Esophagus squamous epithelium (tissue), 5 donors: Measurements from ENCODE around the gene NTF4. TPM values are rescaled to one million over a fixed set of nuclear protein-coding genes. Genes with fewer than 3 reads are reported as not detected.
A peak's percentile ranks its signal among the peaks of the same experiment; 100 is the strongest.
"Not testable (repeated sequence)": the region's sequence is repeated elsewhere in the genome, so short reads cannot be mapped to it uniquely, and the experiment has no call there.

Source experiments
- DNase-seq: peaks from one replicate; lab custom pipeline; 2025; lab: John Stamatoyannopoulos, UW
- H3K27ac ChIP-seq, 4 donors: fragments of 200-600 bp; sonication (generic); one replicate each; pipeline ENCODE4 v1.5.1; 2016 to 2019; ENCODE audit warnings: mild to moderate bottlenecking in 1 of 4
- H3K27me3 ChIP-seq, 4 donors: fragments of 200-600 bp; sonication (generic); 1 replicate in 3 of 4; 2 replicates in 1 of 4; pipeline versions ENCODE4 v1.5.1 to v1.6.0; 2017 to 2021; ENCODE audit warnings: antibody characterized with exemption in 1 of 4
- H3K36me3 ChIP-seq, 3 donors: fragments of 200-600 bp; sonication (generic); one replicate each; pipeline ENCODE4 v1.5.1; 2016 to 2019
- H3K4me1 ChIP-seq, 3 donors: fragments of 200-600 bp; sonication (generic); one replicate each; pipeline ENCODE4 v1.5.1; 2017 to 2019
- H3K4me3 ChIP-seq, 4 donors: fragments of 200-600 bp; sonication (generic); 1 replicate in 3 of 4; 2 replicates in 1 of 4; pipeline ENCODE4 v1.5.1; 2016 to 2019; ENCODE audit warnings: mild to moderate bottlenecking in 2 of 4, moderate library complexity in 1 of 4
- H3K9me3 ChIP-seq, 3 donors: fragments of 200-600 bp; sonication (generic); one replicate each; pipeline ENCODE4 v1.5.1; 2016 to 2019
- POLR2A ChIP-seq, 4 donors: fragments of 450-650 bp; IDR thresholded peaks; one replicate each; pipeline ENCODE4 v1.6.1; 2017; ENCODE audit warnings: antibody characterized with exemption in 4 of 4, mild to moderate bottlenecking in 4 of 4, moderate library complexity in 3 of 4
- WGBS, 2 donors: methylation state at CpG; one replicate each; pipeline ENCODE4 v1.1.5; 2018; 5-methylcytosine and 5-hydroxymethylcytosine counted together
- intact Hi-C: fragments of 100-400 bp; cut with DNase I; formaldehyde crosslinking; loops from one replicate; pipeline ENCODE4 v1.15.0; 2022
- total RNA-seq, 4 donors: library from RNA; depleted of rRNA; stranded (reverse); fragments of >200 nt; gene quantifications; one replicate each; pipeline ENCODE4 v1.1.0, GENCODE V29; 2016
- TF ChIP-seq, protein P1 (sequence below), 6 experiments: fragments of 450-650 bp in 4 of 6; fragments of 200-600 bp in 2 of 6; sonication (generic) in 2 of 6; IDR thresholded peaks; one replicate each; pipeline ENCODE4 v1.5.1; 2016 to 2019; ENCODE audit warnings: antibody characterized with exemption in 6 of 6, mild to moderate bottlenecking in 4 of 6, moderate library complexity in 4 of 6
- donor health status: DM: yes; HTN: yes; CAD: no.

NTF4 gene
- total RNA-seq, 4 donors from 2014 or later = 1.2 to 5.3 (median 2.0) TPM

DNA sequence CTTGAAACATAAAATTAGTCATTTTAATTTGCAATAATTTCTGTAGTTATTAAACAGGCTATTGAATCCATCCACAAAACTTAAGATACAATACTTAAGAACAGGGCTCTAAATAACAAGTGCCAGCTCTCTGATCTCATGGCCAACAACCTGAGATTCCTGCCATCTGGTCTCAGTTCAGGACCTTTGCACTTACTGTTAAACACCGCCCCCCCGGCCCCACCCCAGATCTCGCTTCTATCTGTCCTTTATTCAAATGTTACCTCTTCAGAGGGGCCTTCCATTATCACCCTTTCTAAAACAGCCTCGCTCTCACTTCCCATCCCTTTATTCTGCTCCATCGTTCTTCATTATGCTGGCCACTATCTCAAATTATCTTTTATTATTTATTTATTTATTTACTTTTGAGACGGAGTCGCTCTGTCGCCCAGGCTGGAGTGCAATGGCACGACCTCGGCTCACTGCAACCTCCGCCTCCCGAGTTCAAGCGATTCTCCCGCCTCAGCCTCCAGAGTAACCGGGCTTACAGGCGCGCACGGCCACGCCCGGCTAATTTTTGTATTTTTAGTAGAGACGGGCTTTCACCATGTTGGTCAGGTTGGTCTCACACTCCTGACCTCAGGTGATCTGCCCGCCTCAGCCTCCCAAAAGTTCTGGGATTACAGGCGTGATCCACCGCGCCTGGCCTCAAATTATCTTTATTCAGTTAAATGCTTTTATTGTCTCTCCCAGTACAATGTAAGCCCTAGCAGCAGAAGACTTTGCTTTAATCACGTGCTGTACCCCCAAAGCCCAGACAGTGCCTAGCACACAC, 19.8 kb upstream of the NTF4 start:
- no peaks in the 10 kb centered on the region for H3K9me3 ChIP-seq
- H3K27ac ChIP-seq = peak overlapping the region; percentile 89 to 95 (median 94)
- WGBS, 2 donors = 57 to 58% methylated on average over 22 to 26 of the region's 26 CpGs
- TF ChIP-seq, protein P1, sequence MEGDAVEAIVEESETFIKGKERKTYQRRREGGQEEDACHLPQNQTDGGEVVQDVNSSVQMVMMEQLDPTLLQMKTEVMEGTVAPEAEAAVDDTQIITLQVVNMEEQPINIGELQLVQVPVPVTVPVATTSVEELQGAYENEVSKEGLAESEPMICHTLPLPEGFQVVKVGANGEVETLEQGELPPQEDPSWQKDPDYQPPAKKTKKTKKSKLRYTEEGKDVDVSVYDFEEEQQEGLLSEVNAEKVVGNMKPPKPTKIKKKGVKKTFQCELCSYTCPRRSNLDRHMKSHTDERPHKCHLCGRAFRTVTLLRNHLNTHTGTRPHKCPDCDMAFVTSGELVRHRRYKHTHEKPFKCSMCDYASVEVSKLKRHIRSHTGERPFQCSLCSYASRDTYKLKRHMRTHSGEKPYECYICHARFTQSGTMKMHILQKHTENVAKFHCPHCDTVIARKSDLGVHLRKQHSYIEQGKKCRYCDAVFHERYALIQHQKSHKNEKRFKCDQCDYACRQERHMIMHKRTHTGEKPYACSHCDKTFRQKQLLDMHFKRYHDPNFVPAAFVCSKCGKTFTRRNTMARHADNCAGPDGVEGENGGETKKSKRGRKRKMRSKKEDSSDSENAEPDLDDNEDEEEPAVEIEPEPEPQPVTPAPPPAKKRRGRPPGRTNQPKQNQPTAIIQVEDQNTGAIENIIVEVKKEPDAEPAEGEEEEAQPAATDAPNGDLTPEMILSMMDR (IDR thresholded peaks at IDR 0.05) = no peak
- TF ChIP-seq POLR2A (IDR thresholded peaks at IDR 0.05) = no peak
- H3K4me1 ChIP-seq = peaks cover 12 to 43% (median 25%) of the 10 kb centered on the region in 3 donors
- intact Hi-C loops = no loop called here
- H3K4me3 ChIP-seq = peak overlapping the region; percentile 86 to 93 (median 92)
- H3K36me3 ChIP-seq = peaks cover 0 to 28% (median 13%) of the 10 kb centered on the region in 3 donors
- no peak for DNase-seq
- no peaks in the 10 kb centered on the region for H3K27me3 ChIP-seq

DNA sequence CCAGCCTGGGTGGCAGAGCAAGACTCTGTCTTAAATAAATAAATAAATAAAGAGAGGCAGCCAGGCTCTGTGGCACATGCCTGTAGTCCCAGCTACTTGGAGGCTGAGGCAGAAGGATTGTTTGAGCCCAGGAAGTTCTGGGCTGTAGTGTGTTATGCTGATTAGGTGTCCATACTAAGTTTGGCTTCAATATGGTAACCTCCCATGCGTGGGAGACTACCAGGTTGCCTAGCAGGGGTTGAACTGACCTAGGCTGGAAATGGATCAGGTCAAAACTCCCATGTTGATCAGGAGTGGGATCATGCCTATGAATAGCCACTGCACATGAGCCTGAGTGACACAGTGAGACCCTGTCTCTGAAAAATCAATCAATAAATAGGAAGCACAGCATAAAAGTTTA, 16.7 kb upstream of the NTF4 start:
- WGBS, 2 donors = 67 to 70% methylated on average over 1 of the region's 1 CpG
- DNase-seq = no peak
- Histone ChIP-seq H3K4me3 (no peak overlapping the region), H3K4me1 (peaks cover 7 to 13% (median 9%) of the 10 kb centered on the region in 3 donors), H3K27ac (no peak overlapping the region), H3K36me3 (no peaks in the 10 kb centered on the region), H3K27me3 (no peaks in the 10 kb centered on the region), H3K9me3 (no peaks in the 10 kb centered on the region)
- intact Hi-C loops = no loop called here
- TF ChIP-seq, protein P1 (IDR thresholded peaks at IDR 0.05) = no peak
- no peak for TF ChIP-seq POLR2A (IDR thresholded peaks at IDR 0.05)

DNA sequence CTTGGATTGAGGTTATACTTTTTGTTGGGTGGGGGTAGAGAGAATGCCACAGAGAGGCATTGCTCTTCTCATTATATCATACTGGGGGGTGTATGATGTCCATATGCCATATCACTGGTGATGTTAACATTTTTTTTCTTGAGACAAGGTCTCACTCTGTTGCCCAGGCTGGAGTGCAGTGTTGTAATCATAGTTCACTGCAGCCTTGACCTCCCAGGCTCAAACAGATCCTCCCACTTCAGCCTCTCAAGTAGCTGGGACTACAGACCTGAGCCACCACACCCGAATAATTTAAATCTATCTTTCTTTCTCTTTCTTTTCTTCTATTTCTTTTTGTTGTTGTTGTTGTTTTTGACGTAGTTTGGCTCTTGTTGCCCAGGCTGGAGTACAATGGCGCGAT, 15.8 kb upstream of the NTF4 start:
- no peaks in the 10 kb centered on the region for H3K9me3 ChIP-seq
- TF ChIP-seq, protein P1 (IDR thresholded peaks at IDR 0.05) = no peak
- TF ChIP-seq POLR2A (IDR thresholded peaks at IDR 0.05) = no peak
- no peak overlapping the region for H3K4me3 ChIP-seq
- H3K27ac ChIP-seq = no peak overlapping the region
- H3K27me3 ChIP-seq = no peaks in the 10 kb centered on the region
- WGBS, 2 donors = 85 to 93% methylated on average over 4 of the region's 4 CpGs
- H3K36me3 ChIP-seq = no peaks in the 10 kb centered on the region
- peaks cover 4 to 9% (median 6%) of the 10 kb centered on the region in 3 donors for H3K4me1 ChIP-seq
- no peak for DNase-seq
- intact Hi-C loops = no loop called here

DNA sequence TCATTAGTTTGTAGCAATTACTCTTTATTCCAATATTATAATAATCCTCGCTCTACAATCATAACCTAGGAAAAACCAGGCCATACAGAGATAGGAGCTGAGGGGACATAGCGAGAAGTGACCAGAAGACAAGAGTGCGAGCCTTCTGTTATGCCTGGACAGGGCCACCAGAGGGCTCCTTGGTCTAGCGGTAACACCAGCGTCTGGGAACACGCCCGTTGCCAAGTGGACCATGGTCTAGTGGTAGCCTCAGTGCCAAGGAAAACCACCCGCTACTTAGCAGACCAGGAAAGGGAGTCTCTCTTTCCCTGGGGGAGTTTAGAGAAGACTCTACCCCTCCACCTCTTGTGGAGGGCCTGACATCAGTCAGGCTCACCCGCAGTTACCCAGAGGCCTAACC, 10.3 kb upstream of the NTF4 start:
- DNase-seq, H3K27ac ChIP-seq, H3K9me3 ChIP-seq, H3K36me3 ChIP-seq, H3K4me3 ChIP-seq, intact Hi-C loops: not testable (repeated sequence)
- TF ChIP-seq, protein P1 (IDR thresholded peaks at IDR 0.05) = peak; percentile 37 to 80 (median 72)
- Histone ChIP-seq H3K27me3 (peaks cover 5 to 48% (median 16%) of the 10 kb centered on the region in 4 donors), H3K4me1 (peaks cover 0 to 23% (median 3%) of the 10 kb centered on the region in 3 donors)
- 19 to 26% methylated on average over 5 to 7 of the region's 9 CpGs for WGBS, 2 donors
